H1 (cell line): ENCODE measurements around the gene LBP. TPM values are rescaled to one million over a fixed set of nuclear protein-coding genes. Genes with fewer than 3 reads are reported as not detected.

Experiments used
- CTCF ChIA-PET: fragments of 300-600 bp; sonication (Branson Sonifier 250); formaldehyde crosslinking; loops from one replicate; lab custom pipeline; 2021; ENCODE audit not compliant: partially characterized antibody; lab: Charles Lee
- POLR2A ChIA-PET: fragments of 300-600 bp; sonication (Branson Sonifier 250); formaldehyde crosslinking; loops from one replicate; lab custom pipeline; 2021; ENCODE audit warnings: inconsistent platforms; ENCODE audit not compliant: partially characterized antibody; lab: Charles Lee
- DNase-seq, 2 experiments: peaks; one replicate each; pipeline versions ENCODE4 v3.0.0 to v3.0.0-alpha.2; 2010 to 2022; ENCODE audit warnings: low spot score in 2 of 2, low read depth in 1 of 2, mixed read lengths in 1 of 2
- FAIRE-seq: peaks from 2 replicates; lab custom pipeline; 2011; peaks lifted over from hg19 to GRCh38; lab: Jason Lieb, UNC
- H2AFZ ChIP-seq: 2 replicates; pipeline ENCODE4 v1.8.1; 2012; ENCODE audit warnings: low read length, inconsistent platforms
- H2AK5ac ChIP-seq: 2 replicates; pipeline ENCODE4 v1.6.1; 2013; ENCODE audit warnings: low read depth, low read length
- H2BK120ac ChIP-seq: replicated peaks from 2 replicates; pipeline ENCODE3; 2013; ENCODE audit warnings: low read depth, low read length, inconsistent platforms
- H2BK12ac ChIP-seq: 2 replicates; pipeline ENCODE4 v1.6.1; 2013; ENCODE audit warnings: low read depth, low read length
- H2BK15ac ChIP-seq: 2 replicates; pipeline ENCODE4 v1.6.1; 2013; ENCODE audit warnings: low read length
- H2BK20ac ChIP-seq: 2 replicates; pipeline ENCODE4 v1.6.1; 2013; ENCODE audit warnings: low read length
- H2BK5ac ChIP-seq: 2 replicates; pipeline ENCODE4 v1.6.1; 2013; ENCODE audit warnings: low read depth, low read length
- H3K14ac ChIP-seq: 2 replicates; pipeline ENCODE4 v1.6.1; 2013; ENCODE audit warnings: inconsistent platforms; ENCODE audit not compliant: insufficient read length
- H3K18ac ChIP-seq: 2 replicates; pipeline ENCODE4 v1.6.1; 2013; ENCODE audit warnings: low read length; ENCODE audit errors: extremely low read depth
- H3K23ac ChIP-seq: 2 replicates; pipeline ENCODE4 v1.6.1; 2013; ENCODE audit warnings: inconsistent platforms; ENCODE audit not compliant: insufficient read length
- H3K23me2 ChIP-seq: 2 replicates; pipeline ENCODE4 v1.6.1; 2013; ENCODE audit warnings: low read depth, low read length
- H3K27ac ChIP-seq: 2 replicates; pipeline ENCODE4 v1.6.1; 2011; ENCODE audit warnings: low read depth, low read length, inconsistent platforms
- H3K27me3 ChIP-seq, 4 experiments: replicated peaks in 1 of 4; 1 replicate in 1 of 4; 2 replicates in 3 of 4; pipeline versions ENCODE4 v1.6.1 to v1.8.1; 2011 to 2013; ENCODE audit warnings: low read length in 3 of 4, mild to moderate bottlenecking in 3 of 4, inconsistent platforms in 2 of 4, mixed read lengths in 2 of 4, moderate library complexity in 1 of 4; ENCODE audit not compliant: control insufficient read depth in 3 of 4, insufficient read depth in 3 of 4; ENCODE audit errors: extremely low read depth in 1 of 4
- H3K36me3 ChIP-seq, 4 experiments: 2 replicates each; pipeline versions ENCODE4 v1.6.1 to v1.8.1; 2011 to 2013; ENCODE audit warnings: mild to moderate bottlenecking in 4 of 4, low read length in 3 of 4, moderate library complexity in 2 of 4, control low read depth in 1 of 4, inconsistent platforms in 1 of 4; ENCODE audit not compliant: insufficient read depth in 4 of 4, control insufficient read depth in 2 of 4
- H3K4ac ChIP-seq: replicated peaks from 2 replicates; pipeline ENCODE3; 2013; ENCODE audit warnings: low read length, low read depth, mixed read lengths, inconsistent platforms; ENCODE audit not compliant: insufficient read length
- H3K4me1 ChIP-seq, 4 experiments: replicated peaks in 1 of 4; 1 replicate in 1 of 4; 2 replicates in 3 of 4; pipeline versions ENCODE4 v1.6.1 to v1.8.1; 2011 to 2013; ENCODE audit warnings: low read length in 3 of 4, inconsistent platforms in 2 of 4, mixed read lengths in 1 of 4; ENCODE audit not compliant: insufficient read depth in 4 of 4, control insufficient read depth in 3 of 4
- H3K4me2 ChIP-seq, 2 experiments: 2 replicates each; pipeline versions ENCODE4 v1.6.1 to v1.8.1; 2011 to 2013; ENCODE audit warnings: low read depth in 2 of 2, low read length in 2 of 2, control low read depth in 1 of 2, inconsistent platforms in 1 of 2, mild to moderate bottlenecking in 1 of 2; ENCODE audit not compliant: insufficient read depth in 1 of 2
- H3K4me3 ChIP-seq, 4 experiments: fragments of 200-600, 300-600 bp in 1 of 4; sonication (generic), shearing (Covaris generic), sonication (Bioruptor Twin) in 1 of 4; 2 replicates each; pipeline versions ENCODE4 v1.5.1 to v1.8.1; 2011 to 2016; ENCODE audit warnings: low read length in 4 of 4, low read depth in 3 of 4, control low read depth in 2 of 4, inconsistent platforms in 2 of 4, mild to moderate bottlenecking in 2 of 4, mixed read lengths in 1 of 4, moderate library complexity in 1 of 4; ENCODE audit not compliant: insufficient read depth in 2 of 4; ENCODE audit errors: extremely low read depth in 1 of 4
- H3K56ac ChIP-seq: replicated peaks from 2 replicates; pipeline ENCODE3; 2013; ENCODE audit warnings: low read depth, mild to moderate bottlenecking, mixed read lengths, low read length, inconsistent platforms; ENCODE audit not compliant: insufficient read length
- H3K79me1 ChIP-seq: 2 replicates; pipeline ENCODE4 v1.6.1; 2013; ENCODE audit warnings: low read depth, low read length, control low read depth
- H3K79me2 ChIP-seq, 2 experiments: 2 replicates each; pipeline versions ENCODE4 v1.6.1 to v1.8.1; 2012 to 2013; ENCODE audit warnings: low read length in 2 of 2, mild to moderate bottlenecking in 2 of 2, inconsistent platforms in 1 of 2; ENCODE audit not compliant: insufficient read depth in 2 of 2, control insufficient read depth in 1 of 2
- H3K9ac ChIP-seq, 4 experiments: replicated peaks in 1 of 4; 1 replicate in 1 of 4; 2 replicates in 3 of 4; pipeline versions ENCODE4 v1.6.1 to v1.8.1; 2011 to 2013; ENCODE audit warnings: low read depth in 3 of 4, low read length in 3 of 4, control low read depth in 2 of 4, mild to moderate bottlenecking in 2 of 4, moderate library complexity in 2 of 4, inconsistent platforms in 1 of 4; ENCODE audit errors: extremely low read depth in 1 of 4
- H3K9me3 ChIP-seq, 2 experiments: 2 replicates each; pipeline versions ENCODE4 v1.6.1 to v1.8.1; 2012 to 2013; ENCODE audit warnings: mild to moderate bottlenecking in 2 of 2, moderate library complexity in 2 of 2, control low read depth in 1 of 2, inconsistent platforms in 1 of 2, low read depth in 1 of 2, low read length in 1 of 2, mixed read lengths in 1 of 2; ENCODE audit not compliant: insufficient read depth in 2 of 2
- H4K20me1 ChIP-seq, 2 experiments: replicated peaks in 1 of 2; 2 replicates each; pipeline versions ENCODE3 to v1.8.1; 2011 to 2013; ENCODE audit warnings: inconsistent platforms in 2 of 2, low read length in 2 of 2, mild to moderate bottlenecking in 1 of 2; ENCODE audit not compliant: insufficient read depth in 2 of 2, control insufficient read depth in 1 of 2
- H4K5ac ChIP-seq: 2 replicates; pipeline ENCODE4 v1.6.1; 2013; ENCODE audit warnings: low read length, low read depth, mixed read lengths, inconsistent platforms; ENCODE audit not compliant: insufficient read length
- H4K8ac ChIP-seq: 2 replicates; pipeline ENCODE4 v1.8.0; 2013; ENCODE audit warnings: mild to moderate bottlenecking, moderate library complexity, low read length, inconsistent platforms; ENCODE audit not compliant: insufficient read depth; ENCODE audit errors: extremely low read depth
- H4K91ac ChIP-seq: replicated peaks from 2 replicates; pipeline ENCODE3; 2013; ENCODE audit warnings: low read length, mixed read lengths, inconsistent platforms; ENCODE audit not compliant: insufficient read length
- CEBPB ChIP-seq: IDR thresholded peaks from 2 replicates; pipeline ENCODE4 v1.6.1; 2012; ENCODE audit warnings: low read depth, low read length
- EZH2 ChIP-seq: fragments of 200-600 bp; sonication (generic); IDR thresholded peaks from 2 replicates; pipeline ENCODE4 v1.7.1; 2012; ENCODE audit warnings: low read depth, mild to moderate bottlenecking, moderate library complexity, low read length, inconsistent platforms; ENCODE audit not compliant: severe bottlenecking
- RXRA ChIP-seq: IDR thresholded peaks from 2 replicates; pipeline ENCODE4 v1.6.1; 2011; ENCODE audit warnings: low read depth, mild to moderate bottlenecking, low read length, moderate library complexity; ENCODE audit not compliant: insufficient read depth
- SP2 ChIP-seq: IDR thresholded peaks from 2 replicates; pipeline ENCODE4 v1.6.1; 2012; ENCODE audit warnings: mild to moderate bottlenecking, low read length, inconsistent platforms
- WGBS, 2 experiments: shearing (Covaris generic) in 1 of 2; methylation state at CpG; one replicate each; pipeline versions ENCODE4 v1.1.6 to v1.1.7; 2013 to 2015; ENCODE audit warnings: low lambda C conversion rate in 2 of 2, mixed read lengths in 2 of 2, inconsistent platforms in 1 of 2, low coverage in 1 of 2, missing lambda C conversion rate in 1 of 2; ENCODE audit not compliant: insufficient replicate concordance in 2 of 2, insufficient coverage in 1 of 2, insufficient read length in 1 of 2; ENCODE audit errors: extremely low coverage in 1 of 2, missing lambda C conversion rate in 1 of 2; 5-methylcytosine and 5-hydroxymethylcytosine counted together
- polyA plus RNA-seq, 7 experiments: library from polyadenylated mRNA; depleted of rRNA in 3 of 7; stranded (reverse) in 5 of 7; unstranded in 2 of 7; fragments of >200 nt in 5 of 7; fragments of 200-250 nt in 2 of 7; gene quantifications; 1 replicate in 5 of 7; 2 replicates in 1 of 7; 4 replicates in 1 of 7; pipeline versions ENCODE4 v1.2.1 to v1.2.3, GENCODE V29; 2011 to 2013; ENCODE audit warnings: missing spikeins in 2 of 7, mixed read lengths in 2 of 7
- total RNA-seq: library from RNA; stranded (reverse); fragmentation: NEBNext Ultra II Directional; extraction: Animal tissue kit (Norgen Biotek cat#: 25700); gene quantifications from 2 replicates; pipeline ENCODE4 v1.2.1, GENCODE V29; 2021
- TF ChIP-seq, protein P1 (sequence below), 3 experiments: IDR thresholded peaks; 1 replicate in 2 of 3; 2 replicates in 1 of 3; pipeline versions ENCODE4 v1.5.1 to v1.6.1; 2011; ENCODE audit warnings: low read length in 3 of 3, mild to moderate bottlenecking in 3 of 3, inconsistent platforms in 2 of 3, low read depth in 1 of 3, moderate library complexity in 1 of 3; ENCODE audit not compliant: insufficient read depth in 1 of 3; ENCODE audit errors: control extremely low read depth in 1 of 3

Gene LBP
- total and polyA plus RNA-seq, 2 of the 8 experiments (the other 6 are each of a cell fraction or from before 2014, with no cell fraction given): 0.60 to 0.63 TPM

DNA sequence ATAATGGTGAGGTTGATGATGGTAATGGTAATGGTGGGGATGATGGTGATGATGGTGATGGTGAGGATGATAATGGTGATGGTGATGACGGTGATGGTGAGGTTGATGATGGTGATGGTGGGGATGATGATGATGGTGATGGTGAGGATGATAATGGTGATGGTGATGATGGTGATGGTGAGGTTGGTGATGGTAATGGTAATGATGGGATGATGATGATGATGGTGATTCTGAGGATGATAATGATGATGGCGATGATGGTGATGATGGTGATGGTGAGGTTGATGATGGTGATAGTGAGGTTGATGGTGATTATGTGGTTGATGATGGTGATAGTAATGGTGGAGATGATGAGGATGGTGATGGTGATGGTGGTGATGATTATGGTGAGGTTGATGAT lies 32.6 kb upstream of the LBP start:
- Histone ChIP-seq H4K8ac (no peak overlapping the region), H3K4me2 (no peak overlapping the region), H3K56ac (peak overlapping the region; percentile 42), H3K79me2 (no peaks in the 10 kb centered on the region), H3K9ac (0 out of 7 replicates have a peak overlapping the region, but pooled peaks of 1 of the 4 experiments have one; percentile 11), H3K4ac (no peak overlapping the region), H2BK12ac (no peak overlapping the region), H3K9me3 (no peaks in the 10 kb centered on the region; a peak in 2 of 4 replicates), H3K23ac (no peak overlapping the region), H2BK5ac (no peak overlapping the region), H3K23me2 (peaks cover 15% of the 10 kb centered on the region; the same call in 1 of the 2 replicates), H2BK120ac (no peak overlapping the region), H3K27me3 (no peaks in the 10 kb centered on the region), H3K4me1 (no peaks in the 10 kb centered on the region), H3K79me1 (no peaks in the 10 kb centered on the region), H3K36me3 (no peaks in the 10 kb centered on the region), H2BK20ac (no peak overlapping the region), H2BK15ac (no peak overlapping the region), H2AFZ (no peak overlapping the region), H4K20me1 (peaks cover 0 to 4% of the 10 kb centered on the region in 2 experiments), H3K18ac (no peak overlapping the region), H3K4me3 (no peak overlapping the region), H3K27ac (no peak overlapping the region), H3K14ac (no peak overlapping the region), H4K91ac (no peak overlapping the region), H4K5ac (no peak overlapping the region), H2AK5ac (no peak overlapping the region; the same call in 1 of the 2 replicates)
- DNase-seq (no peak), FAIRE-seq (no peak)
- CTCF ChIA-PET: interaction anchor here (1.4 kb wide), 1 partner anchor 9 kb away, joined by 3 read pairs; no protein-coding TSS in a partner anchor
- POLR2A ChIA-PET: no interaction called here
- WGBS, 2 experiments: 85 to 100% methylated on average over 2 of the region's 2 CpGs
- TF ChIP-seq CEBPB (no peak), RXRA (no peak), EZH2 (no peak), SP2 (no peak)
- TF ChIP-seq, protein P1, sequence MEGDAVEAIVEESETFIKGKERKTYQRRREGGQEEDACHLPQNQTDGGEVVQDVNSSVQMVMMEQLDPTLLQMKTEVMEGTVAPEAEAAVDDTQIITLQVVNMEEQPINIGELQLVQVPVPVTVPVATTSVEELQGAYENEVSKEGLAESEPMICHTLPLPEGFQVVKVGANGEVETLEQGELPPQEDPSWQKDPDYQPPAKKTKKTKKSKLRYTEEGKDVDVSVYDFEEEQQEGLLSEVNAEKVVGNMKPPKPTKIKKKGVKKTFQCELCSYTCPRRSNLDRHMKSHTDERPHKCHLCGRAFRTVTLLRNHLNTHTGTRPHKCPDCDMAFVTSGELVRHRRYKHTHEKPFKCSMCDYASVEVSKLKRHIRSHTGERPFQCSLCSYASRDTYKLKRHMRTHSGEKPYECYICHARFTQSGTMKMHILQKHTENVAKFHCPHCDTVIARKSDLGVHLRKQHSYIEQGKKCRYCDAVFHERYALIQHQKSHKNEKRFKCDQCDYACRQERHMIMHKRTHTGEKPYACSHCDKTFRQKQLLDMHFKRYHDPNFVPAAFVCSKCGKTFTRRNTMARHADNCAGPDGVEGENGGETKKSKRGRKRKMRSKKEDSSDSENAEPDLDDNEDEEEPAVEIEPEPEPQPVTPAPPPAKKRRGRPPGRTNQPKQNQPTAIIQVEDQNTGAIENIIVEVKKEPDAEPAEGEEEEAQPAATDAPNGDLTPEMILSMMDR (IDR thresholded peaks at IDR 0.05; ENCODE audit: control extremely low read depth in 1 of 3, insufficient read depth in 1 of 3, low read depth in 1 of 3, low read length in 3 of 3): no peak
